Measurements from ENCODE around the gene MLLT6.

DNA sequence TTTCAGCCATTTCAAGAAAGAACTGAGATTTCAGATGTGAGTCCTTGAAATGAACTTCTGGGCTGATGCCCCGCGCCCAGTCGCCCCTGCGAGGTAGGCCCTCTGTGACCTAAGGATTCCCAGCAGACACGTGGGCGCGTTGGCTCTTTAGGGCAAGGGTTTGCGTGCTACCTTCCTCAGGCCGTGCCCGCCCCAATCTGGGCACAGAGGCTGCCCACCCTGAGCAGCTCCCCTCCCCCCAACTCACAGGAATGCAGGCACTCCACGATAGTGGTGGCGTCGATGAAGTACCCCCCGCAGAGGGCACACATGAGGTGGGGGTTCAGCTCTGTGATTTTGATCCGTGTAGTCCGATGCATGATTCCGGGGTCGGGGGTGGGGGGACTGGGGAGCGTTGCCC, 35.0 kb downstream of the MLLT6 start:
- TF ChIP-seq, protein P1, sequence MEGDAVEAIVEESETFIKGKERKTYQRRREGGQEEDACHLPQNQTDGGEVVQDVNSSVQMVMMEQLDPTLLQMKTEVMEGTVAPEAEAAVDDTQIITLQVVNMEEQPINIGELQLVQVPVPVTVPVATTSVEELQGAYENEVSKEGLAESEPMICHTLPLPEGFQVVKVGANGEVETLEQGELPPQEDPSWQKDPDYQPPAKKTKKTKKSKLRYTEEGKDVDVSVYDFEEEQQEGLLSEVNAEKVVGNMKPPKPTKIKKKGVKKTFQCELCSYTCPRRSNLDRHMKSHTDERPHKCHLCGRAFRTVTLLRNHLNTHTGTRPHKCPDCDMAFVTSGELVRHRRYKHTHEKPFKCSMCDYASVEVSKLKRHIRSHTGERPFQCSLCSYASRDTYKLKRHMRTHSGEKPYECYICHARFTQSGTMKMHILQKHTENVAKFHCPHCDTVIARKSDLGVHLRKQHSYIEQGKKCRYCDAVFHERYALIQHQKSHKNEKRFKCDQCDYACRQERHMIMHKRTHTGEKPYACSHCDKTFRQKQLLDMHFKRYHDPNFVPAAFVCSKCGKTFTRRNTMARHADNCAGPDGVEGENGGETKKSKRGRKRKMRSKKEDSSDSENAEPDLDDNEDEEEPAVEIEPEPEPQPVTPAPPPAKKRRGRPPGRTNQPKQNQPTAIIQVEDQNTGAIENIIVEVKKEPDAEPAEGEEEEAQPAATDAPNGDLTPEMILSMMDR (IDR thresholded peaks at IDR 0.05 in 8 of 11, conservative IDR thresholded peaks at IDR 0.05 in 3 of 11): no peak
- TF ChIP-seq POLR2A (IDR thresholded peaks at IDR 0.05): no peak
